ENCODE results near the gene NPHP4. TPM values are rescaled to one million over a fixed set of nuclear protein-coding genes. Genes with fewer than 3 reads are reported as not detected.

NPHP4 gene
- total and polyA plus RNA-seq, 2 donors: 2.5 to 4.2 TPM

GRCh38 chr1:5880630-5881405 lies 111.4 kb downstream of the NPHP4 start:
- Histone ChIP-seq H3K36me3 (ENCODE audit: control insufficient read depth in 2 of 2, insufficient read depth in 2 of 2, low read length in 1 of 2) (peaks cover 0 to 32% of the 10 kb centered on the region in 2 donors), H3K27me3 (ENCODE audit: control insufficient read depth in 2 of 2, insufficient read depth in 1 of 2, low read length in 1 of 2) (no peaks in the 10 kb centered on the region), H3K4me1 (ENCODE audit: control insufficient read depth in 2 of 2, insufficient read depth in 2 of 2, low read length in 2 of 2) (no peaks in the 10 kb centered on the region), H3K4me3 (ENCODE audit: low read length in 2 of 2) (no peak overlapping the region), H3K9me3 (ENCODE audit: control insufficient read depth in 2 of 2, insufficient read depth in 1 of 2, low read length in 1 of 2) (peaks cover 0 to 1% of the 10 kb centered on the region in 2 donors), H3K27ac (ENCODE audit: low read depth in 1 of 2, low read length in 1 of 2) (no peak overlapping the region)
- no peak for DNase-seq (ENCODE audit: low read depth in 6 of 9, low spot score in 9 of 9)
- 96% methylated on average over 25 of the region's 25 CpGs for WGBS

DNA sequence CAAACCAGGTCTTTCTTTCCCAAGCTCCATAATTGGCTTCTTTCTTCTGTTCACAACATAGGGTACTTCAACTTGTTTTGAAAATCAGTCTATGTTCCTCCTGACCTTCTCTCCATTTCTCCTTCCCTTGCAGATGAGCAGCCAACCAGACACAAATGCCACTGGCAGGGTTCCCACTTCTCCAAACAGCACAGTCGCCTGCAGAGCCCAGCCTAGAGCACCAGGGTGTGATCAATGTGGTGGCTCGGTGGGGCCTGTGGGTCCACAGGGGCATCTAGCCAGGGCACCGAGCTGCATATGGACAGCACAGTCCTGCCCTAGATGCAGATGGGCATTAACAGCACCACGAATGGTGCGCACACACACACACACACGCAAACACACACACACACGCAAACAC lies 112.8 kb downstream of the NPHP4 start:
- Histone ChIP-seq H3K36me3 (ENCODE audit: control insufficient read depth in 2 of 2, insufficient read depth in 2 of 2, low read length in 1 of 2) (peaks cover 0 to 43% of the 10 kb centered on the region in 2 donors), H3K4me3 (ENCODE audit: low read length in 2 of 2) (no peak overlapping the region)
- 84% methylated on average over 7 of the region's 7 CpGs for WGBS

DNA sequence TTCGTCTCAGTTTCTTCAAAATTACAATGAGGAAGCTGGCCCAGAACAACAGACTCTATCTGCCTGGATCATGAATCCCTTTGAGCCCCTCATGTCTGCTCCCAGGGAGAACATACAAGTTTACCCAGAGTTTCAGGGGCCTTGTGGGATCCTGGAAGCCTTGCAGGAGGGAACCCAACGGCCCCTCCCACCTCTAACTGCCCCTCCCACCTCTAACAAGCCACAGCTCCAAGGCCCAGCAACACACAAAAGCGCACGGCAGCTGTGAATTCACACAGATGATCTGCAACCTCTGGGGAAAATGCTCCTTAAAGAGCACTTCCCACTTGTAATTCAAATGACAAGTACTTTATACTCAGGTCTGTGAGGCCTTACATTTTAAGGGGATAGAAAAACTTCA lies 113.3 kb downstream of the NPHP4 start:
- DNase-seq (ENCODE audit: low read depth in 6 of 9, low spot score in 9 of 9): no peak
- Histone ChIP-seq H3K9me3 (ENCODE audit: control insufficient read depth in 2 of 2, insufficient read depth in 1 of 2, low read length in 1 of 2) (peaks cover 0 to 1% of the 10 kb centered on the region in 2 donors), H3K4me3 (ENCODE audit: low read length in 2 of 2) (no peak overlapping the region), H3K27ac (ENCODE audit: low read depth in 1 of 2, low read length in 1 of 2) (no peak overlapping the region), H3K27me3 (ENCODE audit: control insufficient read depth in 2 of 2, insufficient read depth in 1 of 2, low read length in 1 of 2) (no peaks in the 10 kb centered on the region), H3K36me3 (ENCODE audit: control insufficient read depth in 2 of 2, insufficient read depth in 2 of 2, low read length in 1 of 2) (peaks cover 0 to 47% of the 10 kb centered on the region in 2 donors), H3K4me1 (ENCODE audit: control insufficient read depth in 2 of 2, insufficient read depth in 2 of 2, low read length in 2 of 2) (no peaks in the 10 kb centered on the region)
- WGBS: 91% methylated on average over 4 of the region's 4 CpGs

More for the DNA sequence above, 112.8 kb downstream of the NPHP4 start:
- Histone ChIP-seq H3K27ac (ENCODE audit: low read depth in 1 of 2, low read length in 1 of 2) (no peak overlapping the region), H3K9me3 (ENCODE audit: control insufficient read depth in 2 of 2, insufficient read depth in 1 of 2, low read length in 1 of 2) (peaks cover 0 to 1% of the 10 kb centered on the region in 2 donors), H3K4me1 (ENCODE audit: control insufficient read depth in 2 of 2, insufficient read depth in 2 of 2, low read length in 2 of 2) (no peaks in the 10 kb centered on the region), H3K27me3 (ENCODE audit: control insufficient read depth in 2 of 2, insufficient read depth in 1 of 2, low read length in 1 of 2) (no peaks in the 10 kb centered on the region)
- DNase-seq (ENCODE audit: low read depth in 6 of 9, low spot score in 9 of 9): no peak

DNA sequence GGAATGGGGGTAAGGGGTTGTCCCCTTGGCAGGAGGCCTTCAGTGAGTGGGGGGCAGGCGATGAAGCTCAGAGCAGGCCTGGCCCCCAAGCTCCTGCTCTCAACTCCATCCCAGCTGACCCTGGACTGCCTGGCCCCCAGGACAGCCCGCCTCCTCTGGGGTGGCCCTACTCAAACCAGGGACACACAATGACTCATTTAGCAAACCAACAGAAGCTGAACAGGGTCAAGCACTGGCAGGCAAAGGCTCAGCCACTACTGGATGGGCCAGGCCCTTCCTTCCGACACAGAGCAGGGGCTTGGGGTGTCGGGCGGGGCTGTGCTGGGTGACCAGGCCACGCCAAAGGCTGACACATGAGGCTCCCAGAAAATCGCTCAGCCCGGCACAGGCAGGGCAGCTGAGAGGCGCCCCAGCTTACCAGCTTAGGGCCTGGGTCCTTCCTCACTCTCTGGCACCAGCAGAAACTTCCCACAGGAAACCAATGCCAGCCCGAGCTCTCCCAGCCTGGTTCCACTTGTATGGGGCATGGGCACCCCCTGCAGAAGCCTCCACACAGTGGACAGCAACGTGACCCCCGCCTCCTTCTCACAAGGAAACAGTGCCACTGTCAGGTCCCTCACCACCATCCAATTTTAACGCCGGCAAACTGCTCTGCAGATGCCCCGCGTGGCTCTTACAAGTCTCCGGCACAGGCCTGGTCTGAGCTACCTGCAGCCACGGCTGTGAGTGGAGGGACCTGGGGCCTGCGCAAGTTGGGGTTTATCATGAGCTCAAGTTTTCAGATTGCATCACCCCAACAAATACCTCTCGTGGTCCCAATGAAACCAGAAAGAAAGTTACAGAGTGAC lies 114.3 kb downstream of the NPHP4 start:
- peaks cover 0 to 56% of the 10 kb centered on the region in 2 donors for H3K36me3 ChIP-seq (ENCODE audit: control insufficient read depth in 2 of 2, insufficient read depth in 2 of 2, low read length in 1 of 2)
- no peak overlapping the region for H3K4me3 ChIP-seq (ENCODE audit: low read length in 2 of 2)
- DNase-seq (ENCODE audit: low read depth in 6 of 9, low spot score in 9 of 9): no peak
- peaks cover 0 to 1% of the 10 kb centered on the region in 2 donors for H3K9me3 ChIP-seq (ENCODE audit: control insufficient read depth in 2 of 2, insufficient read depth in 1 of 2, low read length in 1 of 2)
- 97% methylated on average over 20 of the region's 20 CpGs for WGBS
- H3K27me3 ChIP-seq (ENCODE audit: control insufficient read depth in 2 of 2, insufficient read depth in 1 of 2, low read length in 1 of 2): no peaks in the 10 kb centered on the region
- no peaks in the 10 kb centered on the region for H3K4me1 ChIP-seq (ENCODE audit: control insufficient read depth in 2 of 2, insufficient read depth in 2 of 2, low read length in 2 of 2)
- H3K27ac ChIP-seq (ENCODE audit: low read depth in 1 of 2, low read length in 1 of 2): no peak overlapping the region

DNA sequence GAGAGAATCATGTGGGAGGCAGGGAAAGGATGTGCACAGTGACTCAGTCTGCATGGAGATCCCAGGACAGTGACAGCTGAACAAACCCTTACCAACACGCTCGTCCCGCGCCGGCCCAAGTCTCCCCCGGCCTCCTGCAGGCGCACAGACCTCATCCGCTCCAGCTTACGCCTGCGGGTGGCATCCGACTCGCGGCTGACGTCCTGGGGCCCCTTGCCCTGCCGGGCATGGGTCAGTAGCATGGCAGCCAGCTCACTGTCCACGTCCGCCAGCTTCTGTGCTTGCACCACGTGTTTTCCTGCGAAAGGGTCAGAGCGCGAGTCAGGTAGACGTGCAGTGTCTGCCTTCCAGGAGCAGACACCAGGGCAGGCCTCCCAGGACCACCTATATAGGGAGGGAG lies 115.2 kb downstream of the NPHP4 start:
- Histone ChIP-seq H3K36me3 (ENCODE audit: control insufficient read depth in 2 of 2, insufficient read depth in 2 of 2, low read length in 1 of 2) (peaks cover 0 to 59% of the 10 kb centered on the region in 2 donors), H3K4me3 (ENCODE audit: low read length in 2 of 2) (no peak overlapping the region), H3K27ac (ENCODE audit: low read depth in 1 of 2, low read length in 1 of 2) (no peak overlapping the region), H3K9me3 (ENCODE audit: control insufficient read depth in 2 of 2, insufficient read depth in 1 of 2, low read length in 1 of 2) (peaks cover 0 to 1% of the 10 kb centered on the region in 2 donors), H3K4me1 (ENCODE audit: control insufficient read depth in 2 of 2, insufficient read depth in 2 of 2, low read length in 2 of 2) (no peaks in the 10 kb centered on the region), H3K27me3 (ENCODE audit: control insufficient read depth in 2 of 2, insufficient read depth in 1 of 2, low read length in 1 of 2) (no peaks in the 10 kb centered on the region)
- 93% methylated on average over 22 of the region's 22 CpGs for WGBS
- no peak for DNase-seq (ENCODE audit: low read depth in 6 of 9, low spot score in 9 of 9)

DNA sequence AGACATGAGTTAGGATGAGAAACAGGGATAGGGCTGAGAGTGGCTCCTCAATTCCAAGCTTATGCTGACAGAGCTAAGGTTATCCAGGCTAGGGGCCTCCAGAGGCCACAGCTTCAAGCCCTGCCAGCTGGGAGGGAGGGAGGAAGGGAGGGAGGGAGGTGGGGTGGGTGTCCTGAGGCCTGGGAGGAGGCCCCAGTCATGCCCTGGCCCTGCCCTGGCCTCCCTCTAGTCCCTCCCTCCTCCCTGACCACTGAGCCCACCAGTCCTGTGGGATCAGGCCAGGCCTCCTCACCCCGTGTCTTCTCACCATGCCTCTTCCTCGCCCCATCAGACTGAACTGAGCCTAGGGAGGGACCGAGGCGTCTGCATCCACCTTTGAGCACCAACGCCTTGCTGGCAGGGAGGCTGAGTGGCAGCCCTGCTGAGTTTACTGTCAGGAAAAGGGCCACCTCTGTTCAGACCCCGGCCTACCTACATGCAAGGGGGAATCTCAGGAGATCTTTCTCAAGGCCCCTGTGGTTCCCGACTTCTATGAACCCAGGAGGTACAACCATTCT lies 116.1 kb downstream of the NPHP4 start:
- 97% methylated on average over 7 of the region's 7 CpGs for WGBS
- no peaks in the 10 kb centered on the region for H3K4me1 ChIP-seq (ENCODE audit: control insufficient read depth in 2 of 2, insufficient read depth in 2 of 2, low read length in 2 of 2)
- H3K36me3 ChIP-seq (ENCODE audit: control insufficient read depth in 2 of 2, insufficient read depth in 2 of 2, low read length in 1 of 2): peaks cover 0 to 58% of the 10 kb centered on the region in 2 donors
- no peaks in the 10 kb centered on the region for H3K27me3 ChIP-seq (ENCODE audit: control insufficient read depth in 2 of 2, insufficient read depth in 1 of 2, low read length in 1 of 2)
- H3K9me3 ChIP-seq (ENCODE audit: control insufficient read depth in 2 of 2, insufficient read depth in 1 of 2, low read length in 1 of 2): peaks cover 0 to 1% of the 10 kb centered on the region in 2 donors
- DNase-seq (ENCODE audit: low read depth in 6 of 9, low spot score in 9 of 9): no peak
- H3K27ac ChIP-seq (ENCODE audit: low read depth in 1 of 2, low read length in 1 of 2): no peak overlapping the region
- H3K4me3 ChIP-seq (ENCODE audit: low read length in 2 of 2): no peak overlapping the region

GRCh38 chr1:5875345-5875910 lies 116.8 kb downstream of the NPHP4 start:
- no peak for DNase-seq (ENCODE audit: low read depth in 6 of 9, low spot score in 9 of 9)
- H3K9me3 ChIP-seq (ENCODE audit: control insufficient read depth in 2 of 2, insufficient read depth in 1 of 2, low read length in 1 of 2): peaks cover 0 to 1% of the 10 kb centered on the region in 2 donors
- H3K27ac ChIP-seq (ENCODE audit: low read depth in 1 of 2, low read length in 1 of 2): no peak overlapping the region
- no peaks in the 10 kb centered on the region for H3K4me1 ChIP-seq (ENCODE audit: control insufficient read depth in 2 of 2, insufficient read depth in 2 of 2, low read length in 2 of 2)
- no peaks in the 10 kb centered on the region for H3K27me3 ChIP-seq (ENCODE audit: control insufficient read depth in 2 of 2, insufficient read depth in 1 of 2, low read length in 1 of 2)
- no peak overlapping the region for H3K4me3 ChIP-seq (ENCODE audit: low read length in 2 of 2)
- WGBS: 99% methylated on average over 15 of the region's 15 CpGs
- H3K36me3 ChIP-seq (ENCODE audit: control insufficient read depth in 2 of 2, insufficient read depth in 2 of 2, low read length in 1 of 2): peaks cover 0 to 55% of the 10 kb centered on the region in 2 donors

- Histone ChIP-seq H3K27ac (ENCODE audit: low read depth in 1 of 2, low read length in 1 of 2) (no peak overlapping the region), H3K36me3 (ENCODE audit: control insufficient read depth in 2 of 2, insufficient read depth in 2 of 2, low read length in 1 of 2) (peaks cover 0 to 46% of the 10 kb centered on the region in 2 donors), H3K4me1 (ENCODE audit: control insufficient read depth in 2 of 2, insufficient read depth in 2 of 2, low read length in 2 of 2) (no peaks in the 10 kb centered on the region), H3K27me3 (ENCODE audit: control insufficient read depth in 2 of 2, insufficient read depth in 1 of 2, low read length in 1 of 2) (no peaks in the 10 kb centered on the region), H3K4me3 (ENCODE audit: low read length in 2 of 2) (no peak overlapping the region), H3K9me3 (ENCODE audit: control insufficient read depth in 2 of 2, insufficient read depth in 1 of 2, low read length in 1 of 2) (peaks cover 0 to 1% of the 10 kb centered on the region in 2 donors)
- no peak for DNase-seq (ENCODE audit: low read depth in 6 of 9, low spot score in 9 of 9)
- 97% methylated on average over 41 of the region's 41 CpGs for WGBS
Observed at GRCh38 chr1:5874416-5875110, 117.7 kb downstream of the NPHP4 start.

Data from thymus (tissue), 11 donors.